A673 (cell line): Measurements from ENCODE around the gene RALBP1. TPM values are rescaled to one million over a fixed set of nuclear protein-coding genes. Genes with fewer than 3 reads are reported as not detected.

Experiments used
- BruUV-seq: library from RNA; stranded (reverse); fragments of 400-500 nt; replicated peaks from 2 replicates; lab custom pipeline; 2021; lab: Mats Ljungman, UMichigan
- CTCF ChIA-PET: fragments of 300-600 bp; sonication (Branson Sonifier 250); formaldehyde crosslinking; loops from one replicate; lab custom pipeline; 2022; ENCODE audit warnings: antibody characterized with exemption; lab: Charles Lee
- POLR2A ChIA-PET: fragments of 300-600 bp; sonication (Branson Sonifier 250); formaldehyde crosslinking; loops from one replicate; lab custom pipeline; 2022; ENCODE audit warnings: antibody characterized with exemption; ENCODE audit not compliant: low non-redundant PET; lab: Charles Lee
- DNase-seq: peaks from one replicate; pipeline ENCODE4 v3.0.0-alpha.2; 2015; ENCODE audit warnings: low spot score
- H3K27ac ChIP-seq: fragments of 200-600 bp; sonication (generic); 2 replicates; pipeline ENCODE4 v1.5.1; 2016; ENCODE audit warnings: mixed run types, low read depth, mild to moderate bottlenecking, mixed read lengths, antibody characterized with exemption, low read length; ENCODE audit not compliant: poor library complexity, severe bottlenecking
- H3K27me3 ChIP-seq: fragments of 200-600 bp; sonication (generic); replicated peaks from 2 replicates; pipeline ENCODE4 v1.6.1; 2017; ENCODE audit warnings: mixed run types, low read depth, mild to moderate bottlenecking, mixed read lengths, antibody characterized with exemption, low read length; ENCODE audit not compliant: insufficient read depth, poor library complexity
- H3K36me3 ChIP-seq: fragments of 200-600 bp; sonication (generic); 2 replicates; pipeline ENCODE4 v1.6.1; 2016; ENCODE audit warnings: mixed run types, mild to moderate bottlenecking, mixed read lengths, antibody characterized with exemption, low read length; ENCODE audit not compliant: insufficient read depth, poor library complexity, severe bottlenecking
- H3K4me1 ChIP-seq: fragments of 200-600 bp; sonication (generic); 2 replicates; pipeline ENCODE4 v1.6.1; 2017; ENCODE audit warnings: mixed run types, mild to moderate bottlenecking, mixed read lengths, antibody characterized with exemption, low read length; ENCODE audit not compliant: insufficient read depth, poor library complexity, severe bottlenecking
- H3K4me3 ChIP-seq: fragments of 200-600 bp; sonication (generic); 2 replicates; pipeline ENCODE4 v1.5.1; 2016; ENCODE audit warnings: low read depth, mixed run types, mild to moderate bottlenecking, mixed read lengths, low read length; ENCODE audit not compliant: poor library complexity, severe bottlenecking
- H3K9me3 ChIP-seq: fragments of 200-600 bp; sonication (generic); 2 replicates; pipeline ENCODE4 v1.6.1; 2016; ENCODE audit warnings: mixed run types, low read depth, mild to moderate bottlenecking, mixed read lengths, antibody characterized with exemption, low read length; ENCODE audit not compliant: poor library complexity, severe bottlenecking
- EZH2 ChIP-seq: fragments of 200-600 bp; sonication (generic); IDR thresholded peaks from 2 replicates; pipeline ENCODE4 v1.6.1; 2017; ENCODE audit warnings: borderline replicate concordance, low read depth, mild to moderate bottlenecking, mixed read lengths, antibody characterized with exemption, low read length; ENCODE audit not compliant: poor library complexity, severe bottlenecking
- intact Hi-C: fragments of 100-400 bp; cut with micrococcal nuclease; formaldehyde crosslinking; loops from one replicate; pipeline ENCODE4 v1.10.0; 2022; ENCODE audit not compliant: unreplicated experiment
- total RNA-seq: library from RNA; stranded (reverse); gene quantifications from 2 replicates; pipeline ENCODE4 v1.2.3, GENCODE V29; 2021
- TF ChIP-seq, protein P1 (sequence below): fragments of 300-800, 200-600 bp; sonication (generic); conservative IDR thresholded peaks from 2 replicates; pipeline ENCODE4 v1.5.1; 2017; ENCODE audit warnings: low read depth, mild to moderate bottlenecking, antibody characterized with exemption, low read length, moderate library complexity, mixed read lengths

The RALBP1 gene
- total RNA-seq, 1 experiment from 2014 or later, result 53.5 TPM

DNA sequence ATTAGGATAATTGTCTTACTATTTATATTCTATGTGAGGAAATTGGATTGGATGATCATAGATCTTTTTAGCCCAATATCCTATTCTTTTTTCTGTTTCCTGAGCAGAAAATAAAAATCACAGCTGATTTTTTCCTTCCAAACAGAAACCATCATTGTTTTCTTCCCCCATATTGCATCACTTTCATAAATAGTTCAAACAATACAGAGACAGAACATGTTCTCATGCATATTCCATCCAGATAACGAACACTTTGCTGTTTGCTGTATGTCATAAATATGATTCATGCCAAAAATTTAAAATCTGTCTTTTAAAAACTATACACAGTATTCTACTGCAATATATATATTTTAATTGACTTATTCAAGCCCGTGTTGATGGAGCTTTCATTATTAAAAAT is 22.0 kb upstream of the RALBP1 start:
- ChIA-PET POLR2A (no interaction called here), CTCF (interaction anchor here (0.6 kb wide), 1 partner anchor 58 kb away, joined by 3 read pairs; no protein-coding TSS in a partner anchor)
- TF ChIP-seq EZH2, result no peak
- TF ChIP-seq, protein P1, sequence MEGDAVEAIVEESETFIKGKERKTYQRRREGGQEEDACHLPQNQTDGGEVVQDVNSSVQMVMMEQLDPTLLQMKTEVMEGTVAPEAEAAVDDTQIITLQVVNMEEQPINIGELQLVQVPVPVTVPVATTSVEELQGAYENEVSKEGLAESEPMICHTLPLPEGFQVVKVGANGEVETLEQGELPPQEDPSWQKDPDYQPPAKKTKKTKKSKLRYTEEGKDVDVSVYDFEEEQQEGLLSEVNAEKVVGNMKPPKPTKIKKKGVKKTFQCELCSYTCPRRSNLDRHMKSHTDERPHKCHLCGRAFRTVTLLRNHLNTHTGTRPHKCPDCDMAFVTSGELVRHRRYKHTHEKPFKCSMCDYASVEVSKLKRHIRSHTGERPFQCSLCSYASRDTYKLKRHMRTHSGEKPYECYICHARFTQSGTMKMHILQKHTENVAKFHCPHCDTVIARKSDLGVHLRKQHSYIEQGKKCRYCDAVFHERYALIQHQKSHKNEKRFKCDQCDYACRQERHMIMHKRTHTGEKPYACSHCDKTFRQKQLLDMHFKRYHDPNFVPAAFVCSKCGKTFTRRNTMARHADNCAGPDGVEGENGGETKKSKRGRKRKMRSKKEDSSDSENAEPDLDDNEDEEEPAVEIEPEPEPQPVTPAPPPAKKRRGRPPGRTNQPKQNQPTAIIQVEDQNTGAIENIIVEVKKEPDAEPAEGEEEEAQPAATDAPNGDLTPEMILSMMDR, result no peak
- no TSS peak for BruUV-seq
- Histone ChIP-seq H3K9me3 (peaks cover 6% of the 10 kb centered on the region), H3K4me1 (no peaks in the 10 kb centered on the region), H3K27me3 (no peaks in the 10 kb centered on the region), H3K4me3 (no peak overlapping the region), H3K36me3 (no peaks in the 10 kb centered on the region), H3K27ac (no peak overlapping the region)
- intact Hi-C loops, result no loop called here
- no peak for DNase-seq

DNA sequence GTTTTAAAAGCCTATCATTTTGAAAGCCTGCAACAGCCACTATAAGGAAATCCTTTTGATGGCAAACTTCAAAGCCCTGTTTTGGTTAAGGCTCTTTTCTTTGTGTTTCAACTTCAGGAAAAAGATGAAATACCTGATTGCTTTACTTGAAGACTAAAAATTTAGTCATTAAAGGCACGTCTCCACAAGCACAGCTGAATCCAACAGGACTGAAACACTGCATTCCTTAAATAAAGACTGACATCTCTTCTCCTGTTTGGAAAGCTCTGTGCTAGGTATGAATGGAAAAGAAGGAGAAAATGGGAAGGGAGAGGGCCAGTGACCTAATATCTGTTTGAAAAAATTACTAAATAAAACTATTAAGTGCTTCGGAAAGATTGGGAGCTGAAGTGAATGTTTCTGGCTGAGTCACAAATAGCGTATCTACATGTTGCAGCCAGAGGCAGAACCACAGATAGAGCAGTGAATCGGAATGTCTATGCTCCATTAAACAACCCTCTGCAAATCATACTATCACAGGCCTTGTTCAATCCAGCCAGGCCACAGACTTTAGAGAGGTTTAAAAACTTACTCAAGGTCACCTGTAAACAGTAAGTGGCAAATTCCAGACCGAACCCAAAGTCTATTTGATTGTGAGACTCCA is 21.1 kb upstream of the RALBP1 start:
- Histone ChIP-seq H3K36me3 (no peaks in the 10 kb centered on the region), H3K4me3 (no peak overlapping the region), H3K27me3 (no peaks in the 10 kb centered on the region), H3K27ac (no peak overlapping the region), H3K9me3 (peaks cover 6% of the 10 kb centered on the region), H3K4me1 (no peaks in the 10 kb centered on the region)
- POLR2A ChIA-PET, result no interaction called here
- BruUV-seq, result no TSS peak
- intact Hi-C loops, result no loop called here
- CTCF ChIA-PET, result no interaction called here
- TF ChIP-seq, protein P1, result no peak
- no peak for TF ChIP-seq EZH2
- DNase-seq, result no peak

DNA sequence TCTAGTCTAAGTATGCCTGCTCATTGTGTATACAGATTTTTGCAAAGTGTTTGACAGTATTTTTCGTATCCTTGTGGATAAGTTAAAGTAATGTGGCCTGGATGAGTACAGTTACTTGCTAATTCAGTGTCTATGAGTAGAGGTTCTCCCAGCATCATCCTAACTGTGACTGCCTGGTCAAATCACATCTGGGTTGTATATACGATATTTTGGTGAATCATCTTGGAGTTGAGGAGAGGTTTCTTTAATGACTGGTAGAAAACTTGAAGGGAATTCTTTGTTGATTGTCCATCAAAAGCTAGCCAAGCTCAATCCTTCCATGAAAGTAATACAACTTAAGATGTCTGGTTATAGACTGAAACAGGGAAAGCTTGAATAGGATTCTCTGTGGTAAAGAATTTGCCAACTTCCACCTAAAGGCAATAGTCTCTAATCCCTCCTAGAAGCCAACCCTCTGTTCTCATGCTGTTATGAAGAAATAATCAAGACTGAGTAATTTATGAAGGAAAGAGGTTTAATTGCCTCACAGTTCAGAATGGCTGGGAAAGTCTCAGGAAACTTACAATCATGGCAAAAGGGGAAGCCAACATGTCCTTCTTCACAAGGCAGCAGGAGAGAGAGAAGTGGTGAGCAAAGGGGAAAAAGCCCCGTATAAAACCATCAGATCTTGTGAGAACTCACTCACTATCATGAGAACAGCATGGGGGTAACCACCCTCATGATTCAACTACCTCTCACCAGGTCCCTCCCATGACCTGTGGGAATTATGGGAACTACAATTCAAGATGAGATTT is 19.4 kb upstream of the RALBP1 start:
- Histone ChIP-seq H3K4me3 (no peak overlapping the region), H3K27me3 (no peaks in the 10 kb centered on the region), H3K27ac (no peak overlapping the region), H3K4me1 (no peaks in the 10 kb centered on the region), H3K36me3 (no peaks in the 10 kb centered on the region), H3K9me3 (peaks cover 6% of the 10 kb centered on the region)
- TF ChIP-seq EZH2, result no peak
- TF ChIP-seq, protein P1, result no peak
- intact Hi-C loops, result no loop called here
- ChIA-PET POLR2A (no interaction called here), CTCF (no interaction called here)
- BruUV-seq, result no TSS peak
- DNase-seq, result no peak
